NCI-H524 (cell line): ENCODE results near the gene FHL2.
A peak's percentile ranks its signal among the peaks of the same experiment; 100 is the strongest.
"Not testable (repeated sequence)": the region's sequence is repeated elsewhere in the genome, so short reads cannot be mapped to it uniquely, and the experiment has no call there.

Experiments
- DNase-seq, 2 experiments: peaks; one replicate each; lab custom pipeline; 2025; lab: John Stamatoyannopoulos, UW

FHL2 gene

GRCh38 chr2:105398336-105399206 is at the start of gene FHL2:
Gene FHL2 (minus strand): TSS chr2:105399051. CDS start chr2:105386516, 12,535 bp downstream.
- DNase-seq = peak; percentile 50 to 70

- DNase-seq = no peak
These were observed 48.6 kb upstream of the FHL2 start for GRCh38 chr2:105447476-105447875.

GRCh38 chr2:105446501-105446900 is 47.6 kb upstream of the FHL2 start:
- DNase-seq = no peak

- no peak for DNase-seq
These were observed 47.1 kb upstream of the FHL2 start for GRCh38 chr2:105445976-105446375.

GRCh38 chr2:105445498-105445897 is 46.6 kb upstream of the FHL2 start:
- DNase-seq = no peak

GRCh38 chr2:105443617-105444598 is 45.1 kb upstream of the FHL2 start:
- DNase-seq = no peak

GRCh38 chr2:105442721-105443120 is 43.9 kb upstream of the FHL2 start:
- no peak for DNase-seq

- no peak for DNase-seq
These were observed 43.2 kb upstream of the FHL2 start for GRCh38 chr2:105442056-105442455.

- peak in 1 of 2 experiments; percentile 18 for DNase-seq
These were observed 40.3 kb upstream of the FHL2 start for GRCh38 chr2:105439141-105439540.

- peak; percentile 29 to 71 for DNase-seq
These were observed 39.5 kb upstream of the FHL2 start for GRCh38 chr2:105438104-105438929.

- no peak for DNase-seq
These were observed 38.9 kb upstream of the FHL2 start for GRCh38 chr2:105437708-105438103.

- DNase-seq = no peak
These were observed 33.9 kb upstream of the FHL2 start for GRCh38 chr2:105432749-105433148.

- DNase-seq = no peak
These were observed 33.2 kb upstream of the FHL2 start for GRCh38 chr2:105432044-105432399.

- no peak for DNase-seq
These were observed 32.7 kb upstream of the FHL2 start for GRCh38 chr2:105431367-105432043.

- DNase-seq = no peak
These were observed 29.7 kb upstream of the FHL2 start for GRCh38 chr2:105428387-105429018.

GRCh38 chr2:105427485-105427884 is 28.6 kb upstream of the FHL2 start:
- no peak for DNase-seq

GRCh38 chr2:105426626-105427292 is 27.9 kb upstream of the FHL2 start:
- DNase-seq = no peak

GRCh38 chr2:105425936-105426625 is 27.2 kb upstream of the FHL2 start:
- DNase-seq = no peak

- not testable (repeated sequence) for DNase-seq
These were observed 26.0 kb upstream of the FHL2 start for GRCh38 chr2:105424836-105425235.

- DNase-seq = no peak
These were observed 23.9 kb upstream of the FHL2 start for GRCh38 chr2:105422801-105423200.
